Adipose tissue (tissue), 3 donors: ENCODE measurements around the gene CPNE5. TPM values are rescaled to one million over a fixed set of nuclear protein-coding genes. Genes with fewer than 3 reads are reported as not detected.

Source experiments
- H3K27ac ChIP-seq: one replicate; pipeline ENCODE4 v1.5.1; 2013; ENCODE audit warnings: low read depth, low read length
- WGBS, 3 donors: extraction: QIAGEN DNeasy Blood & Tissue Kit; methylation state at CpG; one replicate each; pipeline ENCODE4 v1.1.7; 2013; 5-methylcytosine and 5-hydroxymethylcytosine counted together
- polyA plus RNA-seq, 3 donors: library from polyadenylated mRNA; stranded (reverse); fragments of 200-250 nt; gene quantifications; one replicate each; pipeline ENCODE4 v1.2.3, GENCODE V29; 2013
- donor health status: healthy with polysubstance abuse.
- donor health status: Bipolar disorder and iron deficiency.
- donor health status: healthy.

Gene CPNE5
- polyA plus RNA-seq, 3 donors, result 0.53 to 8.5 (median 1.5) TPM

DNA sequence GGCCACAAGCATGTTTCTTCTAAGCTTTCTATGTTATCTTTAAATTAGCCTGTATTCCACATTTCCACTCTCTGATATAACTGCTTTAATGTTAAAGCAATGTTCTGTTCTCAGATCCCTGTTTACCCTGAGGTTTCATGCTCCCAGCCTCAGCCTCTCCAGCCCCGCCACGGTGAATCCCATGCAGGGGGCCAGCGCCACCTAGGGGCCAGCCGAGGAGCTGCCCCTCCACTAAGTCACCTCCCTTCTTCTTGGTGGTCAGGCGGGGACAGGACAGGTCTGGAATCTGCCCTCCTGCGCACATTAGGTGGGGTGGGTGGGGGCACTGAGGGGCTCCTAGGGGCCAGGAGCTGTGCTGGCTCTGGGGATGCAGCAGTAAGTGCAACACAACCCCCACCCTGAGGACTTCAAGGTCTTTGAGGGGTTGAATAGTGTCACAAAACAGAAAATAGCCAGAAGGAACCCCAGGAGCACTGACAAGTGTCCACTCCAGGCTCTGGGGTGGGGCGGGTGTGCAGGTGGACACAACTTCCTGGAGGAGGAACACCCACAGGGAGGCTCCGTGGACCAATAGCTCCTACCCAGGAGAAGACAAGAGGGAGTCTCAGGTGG, 80.0 kb downstream of the CPNE5 start:
- 7 to 11% (median 8%) methylated on average over 8 of the region's 8 CpGs for WGBS, 3 donors

DNA sequence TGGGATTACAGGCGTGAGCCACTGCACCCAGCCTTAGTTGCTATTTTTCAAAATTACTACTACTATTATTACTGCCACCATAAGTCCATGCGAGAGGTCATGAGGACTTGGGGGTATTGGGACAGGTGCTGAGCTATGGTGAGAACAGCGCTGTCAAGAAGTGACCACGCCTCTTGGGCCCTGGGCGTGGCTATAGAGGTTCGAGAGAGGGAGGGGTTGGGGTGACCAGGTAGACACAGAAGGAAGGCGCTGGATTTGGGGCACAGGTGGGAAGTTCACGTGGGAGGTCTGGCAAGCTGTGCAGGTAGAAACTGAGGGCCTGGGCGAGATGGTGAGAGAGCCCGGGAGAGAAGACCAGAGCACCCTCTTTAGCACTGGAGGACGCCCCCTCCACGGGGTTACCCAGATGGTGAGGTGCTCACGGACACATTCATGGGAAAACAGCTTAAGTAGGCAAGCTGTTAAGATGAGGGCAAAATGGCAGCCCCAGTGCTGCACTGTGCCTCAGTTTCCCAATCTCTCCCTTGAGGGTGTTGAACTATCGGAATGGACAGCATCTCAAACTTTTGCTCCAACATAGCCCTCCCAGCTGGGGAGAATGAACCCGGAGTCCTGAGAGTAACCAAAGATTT, 80.6 kb downstream of the CPNE5 start:
- WGBS, 3 donors, result 46 to 82% (median 76%) methylated on average over 15 of the region's 15 CpGs
- H3K27ac ChIP-seq, result no peak overlapping the region

More for the DNA sequence above, 80.0 kb downstream of the CPNE5 start:
- H3K27ac ChIP-seq, result no peak overlapping the region

DNA sequence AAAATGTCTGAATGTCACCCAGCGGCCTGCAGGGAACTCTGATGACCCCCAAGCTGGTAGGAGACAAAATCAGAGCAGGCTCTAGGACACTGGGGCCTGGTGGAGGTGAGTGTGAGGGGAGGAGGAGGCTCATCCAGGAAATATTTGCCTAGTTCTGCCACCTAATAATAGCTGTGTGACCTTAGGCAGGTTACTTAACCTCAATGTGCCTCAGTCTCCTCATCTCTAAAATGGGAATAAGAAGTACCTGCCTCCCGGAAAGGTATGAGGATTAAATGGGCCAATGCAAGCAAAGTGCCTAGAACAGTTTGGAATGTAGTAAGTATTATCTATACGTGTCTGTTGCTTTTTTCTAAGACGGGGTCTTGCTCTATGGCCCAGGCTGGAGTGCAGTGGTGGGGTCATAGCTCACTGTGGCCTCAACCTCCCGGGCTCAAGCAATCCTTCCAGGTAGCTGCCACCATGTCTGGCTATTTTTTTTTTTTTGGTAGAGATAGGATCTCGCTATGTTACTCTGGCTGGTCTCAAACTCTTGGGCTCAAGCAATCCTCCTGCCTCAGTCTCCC, 81.2 kb downstream of the CPNE5 start:
- H3K27ac ChIP-seq, result no peak overlapping the region

DNA sequence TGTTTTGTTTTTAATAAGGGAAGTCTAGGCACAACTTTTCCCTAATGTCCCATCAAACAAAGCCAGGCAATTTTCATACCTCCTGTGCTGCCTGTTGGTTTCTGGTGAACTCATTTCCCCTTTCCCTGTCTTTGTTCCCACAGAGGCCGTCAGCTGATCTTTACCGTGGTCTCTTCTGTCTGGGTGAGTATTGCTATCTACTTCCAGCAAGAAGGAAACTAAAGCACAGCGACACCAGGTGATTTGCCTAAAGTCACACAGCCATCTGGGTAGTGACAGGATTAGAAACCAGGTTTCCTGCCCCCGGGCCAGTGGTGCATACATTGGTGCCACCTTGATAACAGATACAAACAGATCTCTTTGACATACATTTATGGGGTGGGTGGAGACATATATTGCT, 82.0 kb downstream of the CPNE5 start:
- no peak overlapping the region for H3K27ac ChIP-seq
- 52 to 82% (median 58%) methylated on average over 4 of the region's 4 CpGs for WGBS, 3 donors

More for the DNA sequence above, 81.2 kb downstream of the CPNE5 start:
- whole genome bisulfite sequencing, 3 donors, result 78 to 88% (median 87%) methylated on average over 6 of the region's 6 CpGs

GRCh38 chr6:36756786-36757185, 82.5 kb downstream of the CPNE5 start:
- 67 to 83% (median 67%) methylated on average over 8 of the region's 8 CpGs for WGBS, 3 donors
- no peak overlapping the region for H3K27ac ChIP-seq

- H3K27ac ChIP-seq, result no peak overlapping the region
- WGBS, 3 donors, result 53 to 82% (median 60%) methylated on average over 19 of the region's 19 CpGs
Measured at GRCh38 chr6:36755435-36756348, 83.6 kb downstream of the CPNE5 start.

DNA sequence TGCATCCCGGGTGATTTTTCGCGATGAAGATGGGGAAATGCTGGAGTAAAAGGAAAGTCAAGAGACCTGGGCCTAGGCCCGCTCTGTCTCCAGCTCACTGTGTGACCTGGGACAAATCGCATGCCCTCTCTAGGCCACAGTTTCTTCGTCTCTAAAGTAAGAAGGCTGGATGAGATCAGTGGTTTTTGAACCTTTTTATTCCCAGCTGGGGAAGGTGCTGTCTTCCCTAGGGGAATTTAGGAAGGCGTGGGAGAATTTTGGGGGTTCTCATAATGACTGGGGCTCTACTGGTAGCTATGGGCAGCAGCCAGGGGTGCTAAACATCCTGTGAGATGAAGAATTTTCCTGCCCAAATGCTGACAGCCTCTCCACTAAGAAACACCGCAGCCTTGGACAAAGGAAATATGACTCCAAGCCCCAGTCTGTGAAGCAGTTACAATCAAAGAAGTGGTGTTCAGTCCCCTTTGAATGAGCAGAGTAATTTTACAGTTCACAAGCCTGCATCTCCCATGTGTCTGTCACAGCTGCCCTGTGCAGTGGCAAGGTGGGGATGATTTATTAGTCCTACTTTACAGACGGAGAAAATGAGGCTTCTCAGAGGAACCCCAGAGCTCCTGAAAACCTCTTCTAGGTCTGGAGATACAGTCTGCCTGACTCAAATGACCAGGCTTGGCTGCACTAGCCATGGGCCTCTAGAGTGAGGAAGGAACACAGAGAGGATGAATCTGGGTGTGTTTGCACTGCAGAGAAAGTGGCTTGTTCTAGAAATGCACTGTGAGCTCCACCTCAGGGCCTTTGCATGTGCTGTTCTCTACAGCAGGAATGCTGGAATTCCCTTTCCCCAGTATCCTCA, 84.4 kb downstream of the CPNE5 start:
- H3K27ac ChIP-seq, result no peak overlapping the region
- WGBS, 3 donors, result 90 to 94% (median 90%) methylated on average over 9 of the region's 9 CpGs

GRCh38 chr6:36753671-36754405, 85.4 kb downstream of the CPNE5 start:
- H3K27ac ChIP-seq, result no peak overlapping the region
- 68 to 86% (median 76%) methylated on average over 7 of the region's 7 CpGs for WGBS, 3 donors

DNA sequence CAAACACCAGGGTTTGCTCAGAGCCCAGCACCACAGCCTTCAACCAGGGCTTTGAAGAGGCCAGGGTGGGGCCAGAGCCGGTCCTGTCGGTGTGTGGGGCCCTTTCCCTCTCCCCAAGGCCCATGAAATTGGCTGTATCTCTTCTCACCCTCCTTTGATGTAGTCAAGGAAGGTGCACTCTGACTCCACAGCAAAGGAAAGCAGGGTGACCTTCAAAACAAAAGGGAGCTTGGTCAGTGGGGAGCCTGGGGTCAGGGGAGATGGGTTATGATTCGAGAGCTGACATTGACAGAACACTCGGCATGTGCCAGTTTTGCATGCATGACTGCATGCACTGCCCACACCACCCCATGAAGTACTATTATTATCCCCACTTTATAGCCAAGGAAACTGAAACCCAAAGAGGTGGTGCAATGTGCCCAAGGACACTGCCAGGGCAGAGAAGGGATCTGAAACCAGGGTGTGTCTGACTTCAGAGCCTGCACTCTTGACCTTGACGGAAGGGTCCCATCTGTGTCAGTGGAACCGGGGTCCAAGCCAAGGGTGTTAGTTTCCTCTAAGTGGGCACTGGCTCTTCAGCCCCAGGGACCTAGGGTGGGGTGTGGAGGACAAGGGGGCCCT, 86.2 kb downstream of the CPNE5 start:
- WGBS, 3 donors, result 77 to 83% (median 79%) methylated on average over 6 of the region's 6 CpGs
- no peak overlapping the region for H3K27ac ChIP-seq

- no peak overlapping the region for H3K27ac ChIP-seq
- WGBS, 3 donors, result 72 to 86% (median 77%) methylated on average over 6 of the region's 6 CpGs
Measured at GRCh38 chr6:36752187-36752885, 86.9 kb downstream of the CPNE5 start.

GRCh38 chr6:36751833-36752186, 87.4 kb downstream of the CPNE5 start:
- no peak overlapping the region for H3K27ac ChIP-seq
- 0 to 70% (median 33%) methylated on average over 1 of the region's 1 CpG for WGBS, 3 donors

GRCh38 chr6:36751091-36751490, 88.2 kb downstream of the CPNE5 start:
- no peak overlapping the region for H3K27ac ChIP-seq
- 94 to 96% (median 95%) methylated on average over 3 of the region's 3 CpGs for WGBS, 3 donors

DNA sequence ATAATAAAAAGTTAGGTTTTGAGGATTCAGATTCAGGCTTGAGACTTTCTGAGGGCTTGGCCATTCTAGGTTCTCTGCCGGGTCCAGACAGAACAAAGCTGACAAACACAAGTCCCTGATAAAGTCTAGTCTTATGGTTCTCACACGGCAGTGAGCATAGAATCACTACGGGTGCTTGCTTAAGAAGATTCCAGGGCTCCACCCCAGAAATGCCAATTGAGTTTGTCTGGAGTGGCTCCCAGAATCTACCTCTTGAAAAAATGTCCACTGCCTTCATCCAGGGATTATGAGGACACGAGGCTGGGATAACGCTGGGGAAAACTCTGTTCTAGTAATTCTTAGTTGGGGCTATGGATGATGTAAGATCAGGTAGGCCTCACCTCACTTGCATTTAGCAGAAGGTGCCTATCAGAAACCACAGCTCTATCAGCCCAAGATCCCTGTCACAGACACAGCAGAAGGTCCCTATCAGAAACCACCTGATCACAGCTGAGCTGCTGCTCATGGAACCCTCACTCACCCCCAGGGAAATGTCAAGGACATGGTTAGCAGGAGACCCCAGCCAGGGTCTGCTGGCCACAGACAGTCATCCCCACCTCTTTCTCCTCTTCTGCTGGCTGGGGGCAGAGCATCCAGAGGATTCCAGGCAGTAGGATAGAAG, 89.3 kb downstream of the CPNE5 start:
- WGBS, 3 donors, result 94 to 97% (median 96%) methylated on average over 5 of the region's 5 CpGs
- no peak overlapping the region for H3K27ac ChIP-seq

GRCh38 chr6:36746251-36746650, 93.0 kb downstream of the CPNE5 start:
- H3K27ac ChIP-seq, result no peak overlapping the region
- WGBS, 3 donors, result 83 to 91% (median 87%) methylated on average over 14 of the region's 14 CpGs

GRCh38 chr6:36745836-36746235, 93.4 kb downstream of the CPNE5 start:
- no peak overlapping the region for H3K27ac ChIP-seq
- WGBS, 3 donors, result 79 to 86% (median 84%) methylated on average over 8 of the region's 8 CpGs

- 94% methylated on average over 11 to 12 of the region's 12 CpGs for WGBS, 3 donors
Measured at GRCh38 chr6:36745283-36745682, 94.0 kb downstream of the CPNE5 start.

More at GRCh38 chr6:36745283-36745682, 94.0 kb downstream of the CPNE5 start:
- no peak overlapping the region for H3K27ac ChIP-seq
